Stimulated activated naive CD8-positive, alpha-beta T cell treated with anti-CD3 and anti-CD28 coated beads, Interleukin-15, amount 100 ng/mL, for 72 hours (primary cell): Measurements from ENCODE around the gene GRP.

ENCODE experiments used
- ATAC-seq: fragments of 150-1000 bp; cut with Tn5 transposase; 2 replicates; pipeline ENCODE4 v1.10.0; 2021; ENCODE audit warnings: mild to moderate bottlenecking, moderate library complexity
- DNase-seq, 2 donors: peaks; one replicate each; pipeline ENCODE4 v3.0.0; 2021 to 2022
- H3K27ac Mint-ChIP-seq, 2 donors: one replicate each; pipeline ENCODE4 v1.8.0; 2022; ENCODE audit warnings: mild to moderate bottlenecking in 2 of 2, mixed read lengths in 2 of 2, moderate library complexity in 2 of 2
- H3K27me3 Mint-ChIP-seq: one replicate; pipeline ENCODE4 v1.8.0; 2022; ENCODE audit warnings: mixed read lengths
- H3K4me1 Mint-ChIP-seq: one replicate; pipeline ENCODE4 v1.8.0; 2022; ENCODE audit warnings: mild to moderate bottlenecking, mixed read lengths
- H3K4me3 Mint-ChIP-seq, 2 donors: one replicate each; pipeline ENCODE4 v1.8.0; 2022; ENCODE audit warnings: mild to moderate bottlenecking in 2 of 2, mixed read lengths in 2 of 2, moderate library complexity in 1 of 2
- H3K9me3 Mint-ChIP-seq, 2 donors: one replicate each; pipeline ENCODE4 v1.8.0; 2022; ENCODE audit warnings: mixed read lengths in 2 of 2

GRP gene

DNA sequence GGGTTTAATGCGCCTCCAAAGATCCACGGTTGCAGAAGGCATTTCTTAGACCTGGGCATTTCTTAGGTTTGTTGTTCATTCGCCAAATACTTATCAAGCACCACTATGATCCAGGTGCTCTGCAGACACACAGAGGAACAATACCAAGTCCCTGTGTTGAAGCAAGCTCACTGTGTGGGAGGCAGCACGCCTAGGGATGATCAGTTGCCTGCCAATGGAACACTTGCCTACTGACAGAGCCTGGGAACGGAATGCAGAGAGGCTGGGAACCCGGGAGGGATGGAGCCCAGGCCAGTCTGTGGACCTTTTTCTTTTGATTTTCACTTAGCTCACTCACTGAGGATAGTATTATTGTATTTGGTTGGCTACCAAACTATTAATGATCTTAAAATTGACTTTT, 1.9 kb upstream of the GRP start:
- no peak for ATAC-seq
- no peak overlapping the region for H3K4me3 Mint-ChIP-seq
- DNase-seq: no peak
- H3K27me3 Mint-ChIP-seq: peaks cover 77% of the 10 kb centered on the region
- peaks cover 11% of the 10 kb centered on the region for H3K4me1 Mint-ChIP-seq
- H3K9me3 Mint-ChIP-seq: no peaks in the 10 kb centered on the region
- H3K27ac Mint-ChIP-seq: no peak overlapping the region

- DNase-seq: no peak
- Mint-ChIP-seq H3K27ac (no peak overlapping the region), H3K27me3 (peaks cover 95% of the 10 kb centered on the region), H3K4me1 (peaks cover 11% of the 10 kb centered on the region), H3K9me3 (no peaks in the 10 kb centered on the region), H3K4me3 (no peak overlapping the region)
- no peak for ATAC-seq
These were observed 316 bp downstream of the GRP start for GRCh38 chr18:59220164-59220783.

DNA sequence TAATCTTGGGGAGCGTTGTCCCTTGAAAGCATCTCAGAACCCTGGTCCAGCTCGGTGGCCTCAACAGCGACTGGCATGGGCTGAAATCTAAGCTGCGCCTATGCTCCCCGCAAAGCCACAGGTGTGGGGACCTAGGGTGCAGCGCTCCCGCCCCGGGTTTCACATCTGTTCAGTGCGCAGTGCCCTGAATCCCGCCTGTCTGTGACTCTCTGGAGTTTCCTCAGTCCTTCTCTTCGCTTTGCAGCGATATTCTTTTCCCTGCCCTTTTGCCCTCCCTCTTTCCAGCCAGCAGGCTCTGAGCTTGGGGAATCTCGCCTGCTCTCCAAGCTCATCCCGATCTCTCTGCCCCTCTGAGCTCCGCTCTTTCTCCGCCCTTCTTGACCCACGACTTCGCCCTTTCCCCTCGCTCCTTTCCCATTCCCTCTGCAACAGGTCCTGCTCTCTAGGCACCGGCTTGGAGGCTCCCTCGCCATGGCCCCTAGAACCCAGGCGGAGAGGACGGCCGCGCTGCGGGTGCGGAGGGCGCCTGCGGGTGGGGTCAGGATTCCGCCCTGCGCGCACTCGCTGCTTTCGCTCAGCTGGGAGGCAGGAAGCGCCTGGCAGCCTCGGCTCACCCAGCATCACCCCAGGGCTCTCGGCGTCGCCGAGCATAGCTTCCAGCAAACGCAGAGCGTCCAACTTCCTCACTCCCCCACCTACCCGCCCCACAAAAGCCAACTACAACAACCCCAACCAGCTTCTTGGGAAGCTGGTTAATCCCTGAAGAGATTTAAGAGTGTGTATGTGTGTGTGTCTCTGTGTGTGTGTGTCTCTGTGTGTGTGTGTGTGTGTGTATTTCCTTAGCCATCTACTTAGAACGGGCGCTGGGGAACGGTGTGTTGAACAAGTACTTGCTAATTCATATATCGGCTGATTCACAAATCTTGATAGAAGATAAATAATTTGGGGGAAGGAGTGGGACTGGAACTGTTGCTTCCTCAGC, 1.1 kb downstream of the GRP start:
- peaks cover 92% of the 10 kb centered on the region for H3K27me3 Mint-ChIP-seq

GRCh38 chr18:59222341-59222740, 2.4 kb downstream of the GRP start:
- no peaks in the 10 kb centered on the region for H3K9me3 Mint-ChIP-seq
- H3K4me1 Mint-ChIP-seq: peaks cover 11% of the 10 kb centered on the region
- H3K27me3 Mint-ChIP-seq: peaks cover 89% of the 10 kb centered on the region
- H3K4me3 Mint-ChIP-seq: no peak overlapping the region
- H3K27ac Mint-ChIP-seq: no peak overlapping the region
- DNase-seq (no peak), ATAC-seq (no peak)

More for the DNA sequence above, 1.1 kb downstream of the GRP start:
- Mint-ChIP-seq H3K9me3 (no peaks in the 10 kb centered on the region), H3K27ac (no peak overlapping the region), H3K4me1 (peaks cover 11% of the 10 kb centered on the region), H3K4me3 (peak overlapping the region in 1 of 2 donors; percentile 45)
- DNase-seq (no peak), ATAC-seq (no peak)

DNA sequence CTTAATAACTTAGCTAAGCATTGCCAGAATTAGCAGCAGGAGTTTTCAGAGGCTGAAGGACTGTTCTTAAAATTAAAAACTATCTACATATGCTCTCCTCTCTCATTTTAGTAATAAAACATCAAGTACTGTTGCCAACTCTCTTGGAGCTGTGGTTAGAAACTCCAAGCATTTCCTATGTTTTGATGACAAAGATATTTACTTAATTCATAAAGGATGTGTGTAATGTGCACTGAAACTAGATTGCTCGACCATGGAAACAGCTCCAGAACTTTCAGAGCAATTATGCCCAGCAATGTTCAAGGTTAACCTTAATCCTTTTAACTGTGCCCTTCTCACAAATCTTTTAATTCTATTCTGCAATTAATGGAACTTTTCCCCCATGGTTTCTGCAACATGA, 8.4 kb downstream of the GRP start:
- no peak for ATAC-seq
- DNase-seq: no peak
- Mint-ChIP-seq H3K9me3 (no peaks in the 10 kb centered on the region), H3K4me3 (no peak overlapping the region), H3K4me1 (no peaks in the 10 kb centered on the region), H3K27me3 (peaks cover 66% of the 10 kb centered on the region), H3K27ac (no peak overlapping the region)

DNA sequence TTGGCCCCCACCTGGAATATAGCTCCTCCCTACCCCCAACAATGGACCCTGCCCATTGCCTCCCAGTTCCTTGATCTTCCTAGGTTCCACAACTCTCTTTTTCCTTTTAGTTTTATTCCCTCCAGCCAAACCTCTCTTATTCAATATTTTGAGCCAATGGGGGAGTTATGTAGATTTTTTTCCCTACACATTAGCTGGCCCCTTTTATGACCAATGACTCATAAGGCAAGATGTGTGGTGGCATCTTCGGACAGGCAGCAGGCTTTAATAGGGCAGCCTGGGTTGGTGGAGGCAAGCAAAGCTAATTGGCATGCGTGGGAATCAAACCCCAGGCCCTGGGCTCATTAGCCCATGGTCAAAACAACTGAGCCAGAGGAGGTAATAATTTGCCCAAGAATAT, 9.2 kb downstream of the GRP start:
- no peak overlapping the region for H3K4me3 Mint-ChIP-seq
- H3K4me1 Mint-ChIP-seq: no peaks in the 10 kb centered on the region
- H3K9me3 Mint-ChIP-seq: no peaks in the 10 kb centered on the region
- H3K27me3 Mint-ChIP-seq: peaks cover 58% of the 10 kb centered on the region
- no peak overlapping the region for H3K27ac Mint-ChIP-seq
- DNase-seq (no peak), ATAC-seq (no peak)

DNA sequence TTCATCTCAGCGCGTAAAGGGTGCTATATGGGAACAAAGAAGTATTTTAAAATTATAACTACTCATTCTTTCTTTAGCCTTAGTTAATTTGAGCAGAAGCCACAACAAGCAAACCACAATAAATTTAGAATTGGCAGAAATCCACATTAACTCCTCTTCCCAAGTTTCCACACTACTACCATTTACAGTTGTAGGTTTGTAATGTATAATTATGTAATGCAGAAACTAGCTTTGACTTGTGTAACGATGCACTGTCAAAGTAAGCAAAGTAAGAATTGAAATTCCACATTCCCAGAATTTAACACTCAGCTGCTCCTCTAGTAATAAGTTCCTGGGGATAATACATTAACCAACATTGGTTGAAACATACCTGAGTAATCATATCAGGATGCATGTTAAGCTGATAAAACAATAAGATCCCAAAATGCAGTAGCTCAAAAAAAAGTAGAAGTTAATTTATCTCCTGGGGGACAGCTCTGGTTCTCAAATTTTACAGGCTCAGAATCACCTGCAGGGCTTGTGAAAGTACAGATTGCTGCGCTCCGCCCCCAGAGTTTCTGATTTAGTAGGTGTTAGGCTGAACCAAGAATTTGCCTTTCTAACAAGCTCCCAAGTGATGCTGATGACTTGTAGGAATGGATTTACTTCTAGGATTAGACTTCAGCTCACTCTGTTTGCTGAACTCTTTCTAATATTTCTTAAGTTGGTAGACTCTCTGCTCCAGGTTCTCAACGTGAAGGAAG, 9.9 kb downstream of the GRP start:
- Mint-ChIP-seq H3K27me3 (peaks cover 55% of the 10 kb centered on the region), H3K4me1 (no peaks in the 10 kb centered on the region), H3K9me3 (no peaks in the 10 kb centered on the region), H3K27ac (no peak overlapping the region), H3K4me3 (no peak overlapping the region)
- ATAC-seq (no peak), DNase-seq (no peak)

DNA sequence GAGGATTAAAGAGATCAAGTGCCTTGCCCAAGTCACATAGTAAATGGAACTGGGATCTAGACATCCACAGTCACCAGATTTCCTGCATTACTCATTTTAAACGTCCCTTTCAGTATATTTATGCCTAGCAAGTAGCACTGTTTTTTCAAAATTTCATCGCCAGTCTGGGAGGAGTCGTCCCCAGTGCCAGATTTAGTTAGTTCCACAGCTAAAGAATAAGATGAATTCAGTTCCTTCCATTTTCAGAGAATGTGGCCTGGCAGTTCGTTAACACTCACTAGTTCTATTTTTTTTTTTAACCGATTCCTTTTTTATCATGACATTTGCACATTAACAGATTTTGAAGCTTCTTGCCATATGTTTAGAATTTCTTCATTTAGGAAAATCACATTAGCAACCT, 11.2 kb downstream of the GRP start:
- no peak overlapping the region for H3K4me3 Mint-ChIP-seq
- peaks cover 50% of the 10 kb centered on the region for H3K27me3 Mint-ChIP-seq
- H3K4me1 Mint-ChIP-seq: no peaks in the 10 kb centered on the region
- no peaks in the 10 kb centered on the region for H3K9me3 Mint-ChIP-seq
- no peak for DNase-seq
- ATAC-seq: no peak
- H3K27ac Mint-ChIP-seq: no peak overlapping the region

DNA sequence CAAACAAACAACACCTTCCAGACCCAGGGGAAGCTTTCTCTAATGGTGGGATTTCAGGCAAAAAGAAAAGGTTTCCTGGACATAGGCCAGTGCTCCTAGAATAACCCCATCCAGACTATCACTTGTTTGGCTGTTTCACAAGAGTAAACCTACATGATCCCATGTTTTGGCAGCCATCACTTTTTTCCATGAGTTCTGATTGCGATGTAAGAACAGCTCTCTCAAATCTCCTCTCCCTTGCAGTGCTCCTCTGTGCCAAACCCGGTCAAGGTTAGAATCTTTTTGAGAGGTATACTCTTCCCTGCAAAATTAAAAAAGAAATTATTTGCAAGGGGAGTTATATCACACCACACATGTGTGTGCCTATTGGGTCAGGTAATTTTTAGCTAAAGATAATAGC, 11.9 kb downstream of the GRP start:
- H3K27me3 Mint-ChIP-seq: peaks cover 54% of the 10 kb centered on the region
- no peak for DNase-seq
- H3K9me3 Mint-ChIP-seq: no peaks in the 10 kb centered on the region
- H3K27ac Mint-ChIP-seq: no peak overlapping the region
- no peaks in the 10 kb centered on the region for H3K4me1 Mint-ChIP-seq
- H3K4me3 Mint-ChIP-seq: no peak overlapping the region
- ATAC-seq: no peak

- DNase-seq: no peak
- ATAC-seq: no peak
- Mint-ChIP-seq H3K27me3 (peaks cover 54% of the 10 kb centered on the region), H3K4me1 (no peaks in the 10 kb centered on the region), H3K27ac (no peak overlapping the region), H3K9me3 (no peaks in the 10 kb centered on the region), H3K4me3 (no peak overlapping the region)
These were observed 12.5 kb downstream of the GRP start for GRCh38 chr18:59232309-59233016.

GRCh38 chr18:59233017-59233410, 13.1 kb downstream of the GRP start:
- Mint-ChIP-seq H3K4me3 (no peak overlapping the region), H3K9me3 (no peaks in the 10 kb centered on the region), H3K4me1 (no peaks in the 10 kb centered on the region), H3K27ac (no peak overlapping the region), H3K27me3 (peaks cover 49% of the 10 kb centered on the region)
- ATAC-seq (no peak), DNase-seq (no peak)

GRCh38 chr18:59238385-59238784, 18.4 kb downstream of the GRP start:
- ATAC-seq (no peak), DNase-seq (no peak)
- H3K27ac Mint-ChIP-seq: no peak overlapping the region
- H3K9me3 Mint-ChIP-seq: peaks cover 4 to 10% of the 10 kb centered on the region in 2 donors
- H3K27me3 Mint-ChIP-seq: peaks cover 36% of the 10 kb centered on the region
- H3K4me3 Mint-ChIP-seq: no peak overlapping the region
- no peaks in the 10 kb centered on the region for H3K4me1 Mint-ChIP-seq

- Mint-ChIP-seq H3K27me3 (peaks cover 44% of the 10 kb centered on the region), H3K27ac (no peak overlapping the region), H3K4me3 (no peak overlapping the region), H3K9me3 (peaks cover 4 to 10% of the 10 kb centered on the region in 2 donors), H3K4me1 (no peaks in the 10 kb centered on the region)
- ATAC-seq: no peak
- DNase-seq: no peak
These were observed 19.7 kb downstream of the GRP start for GRCh38 chr18:59239642-59240041.

GRCh38 chr18:59242906-59243305, 22.9 kb downstream of the GRP start:
- Mint-ChIP-seq H3K4me1 (no peaks in the 10 kb centered on the region), H3K9me3 (peaks cover 4 to 10% of the 10 kb centered on the region in 2 donors), H3K4me3 (no peak overlapping the region), H3K27me3 (peaks cover 56% of the 10 kb centered on the region), H3K27ac (no peak overlapping the region)
- DNase-seq (no peak), ATAC-seq (no peak)

GRCh38 chr18:59246796-59247195, 26.8 kb downstream of the GRP start:
- H3K27me3 Mint-ChIP-seq: peaks cover 74% of the 10 kb centered on the region
- peaks cover 0 to 2% of the 10 kb centered on the region in 2 donors for H3K9me3 Mint-ChIP-seq
- no peaks in the 10 kb centered on the region for H3K4me1 Mint-ChIP-seq
- no peak overlapping the region for H3K4me3 Mint-ChIP-seq
- DNase-seq (no peak), ATAC-seq (no peak)
- H3K27ac Mint-ChIP-seq: no peak overlapping the region
